AG10803 (cell line): ENCODE measurements around the gene BRF1.

ENCODE experiments used
- DNase-seq: peaks from one replicate; pipeline ENCODE4 v3.0.0; 2010; ENCODE audit warnings: low read depth
- H3K4me3 ChIP-seq: 2 replicates; pipeline ENCODE4 v1.5.1; 2011; ENCODE audit warnings: mild to moderate bottlenecking, low read length, control low read depth
- TF ChIP-seq, protein P1 (sequence below): conservative IDR thresholded peaks from 2 replicates; pipeline ENCODE4 v1.5.1; 2011; ENCODE audit warnings: mild to moderate bottlenecking, low read length, control low read depth, inconsistent platforms

BRF1 gene

DNA sequence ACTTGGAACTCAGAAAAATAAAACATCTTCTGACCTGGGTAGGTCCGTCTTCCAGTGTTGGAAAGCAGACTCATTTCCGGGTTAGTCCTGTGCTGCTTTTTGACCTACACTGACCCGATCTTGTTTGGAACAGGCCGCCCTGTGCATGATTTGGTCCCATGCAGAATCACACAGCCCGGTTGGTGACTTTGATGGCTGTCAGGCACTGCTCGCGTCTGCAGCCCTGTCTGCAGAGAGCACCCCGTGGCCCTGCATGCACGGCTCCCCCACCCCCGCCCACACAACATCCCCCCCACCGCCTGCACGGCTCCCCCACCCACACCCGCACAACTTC is 45.4 kb upstream of the BRF1 start:
- no peak overlapping the region for H3K4me3 ChIP-seq
- TF ChIP-seq, protein P1, sequence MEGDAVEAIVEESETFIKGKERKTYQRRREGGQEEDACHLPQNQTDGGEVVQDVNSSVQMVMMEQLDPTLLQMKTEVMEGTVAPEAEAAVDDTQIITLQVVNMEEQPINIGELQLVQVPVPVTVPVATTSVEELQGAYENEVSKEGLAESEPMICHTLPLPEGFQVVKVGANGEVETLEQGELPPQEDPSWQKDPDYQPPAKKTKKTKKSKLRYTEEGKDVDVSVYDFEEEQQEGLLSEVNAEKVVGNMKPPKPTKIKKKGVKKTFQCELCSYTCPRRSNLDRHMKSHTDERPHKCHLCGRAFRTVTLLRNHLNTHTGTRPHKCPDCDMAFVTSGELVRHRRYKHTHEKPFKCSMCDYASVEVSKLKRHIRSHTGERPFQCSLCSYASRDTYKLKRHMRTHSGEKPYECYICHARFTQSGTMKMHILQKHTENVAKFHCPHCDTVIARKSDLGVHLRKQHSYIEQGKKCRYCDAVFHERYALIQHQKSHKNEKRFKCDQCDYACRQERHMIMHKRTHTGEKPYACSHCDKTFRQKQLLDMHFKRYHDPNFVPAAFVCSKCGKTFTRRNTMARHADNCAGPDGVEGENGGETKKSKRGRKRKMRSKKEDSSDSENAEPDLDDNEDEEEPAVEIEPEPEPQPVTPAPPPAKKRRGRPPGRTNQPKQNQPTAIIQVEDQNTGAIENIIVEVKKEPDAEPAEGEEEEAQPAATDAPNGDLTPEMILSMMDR = no peak
- DNase-seq = no peak

DNA sequence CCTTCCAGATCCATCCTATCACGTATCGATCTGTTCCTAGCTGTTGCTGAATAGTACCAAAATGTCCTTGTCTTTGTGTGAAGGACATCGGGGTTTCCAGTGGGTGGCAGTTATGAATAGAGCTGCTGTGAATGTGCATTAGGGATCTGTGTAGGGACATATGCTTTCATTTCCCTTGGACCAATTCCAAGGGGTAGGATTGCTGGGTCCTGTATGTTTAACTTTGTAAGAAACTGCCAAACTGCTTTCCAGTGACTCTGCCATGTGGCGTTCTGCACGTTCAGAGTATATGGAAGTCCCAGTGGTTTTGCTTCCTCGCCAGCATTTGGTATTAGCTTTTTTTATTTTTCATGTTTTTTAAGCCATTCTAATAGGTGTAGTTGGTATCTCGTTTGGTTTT is 42.4 kb upstream of the BRF1 start:
- no peak for DNase-seq
- H3K4me3 ChIP-seq = no peak overlapping the region
- TF ChIP-seq, protein P1 = no peak

- DNase-seq = peak; percentile 16
- TF ChIP-seq, protein P1 = no peak
- H3K4me3 ChIP-seq = no peak overlapping the region
Observed at GRCh38 chr14:105340821-105341733, 40.3 kb upstream of the BRF1 start.

DNA sequence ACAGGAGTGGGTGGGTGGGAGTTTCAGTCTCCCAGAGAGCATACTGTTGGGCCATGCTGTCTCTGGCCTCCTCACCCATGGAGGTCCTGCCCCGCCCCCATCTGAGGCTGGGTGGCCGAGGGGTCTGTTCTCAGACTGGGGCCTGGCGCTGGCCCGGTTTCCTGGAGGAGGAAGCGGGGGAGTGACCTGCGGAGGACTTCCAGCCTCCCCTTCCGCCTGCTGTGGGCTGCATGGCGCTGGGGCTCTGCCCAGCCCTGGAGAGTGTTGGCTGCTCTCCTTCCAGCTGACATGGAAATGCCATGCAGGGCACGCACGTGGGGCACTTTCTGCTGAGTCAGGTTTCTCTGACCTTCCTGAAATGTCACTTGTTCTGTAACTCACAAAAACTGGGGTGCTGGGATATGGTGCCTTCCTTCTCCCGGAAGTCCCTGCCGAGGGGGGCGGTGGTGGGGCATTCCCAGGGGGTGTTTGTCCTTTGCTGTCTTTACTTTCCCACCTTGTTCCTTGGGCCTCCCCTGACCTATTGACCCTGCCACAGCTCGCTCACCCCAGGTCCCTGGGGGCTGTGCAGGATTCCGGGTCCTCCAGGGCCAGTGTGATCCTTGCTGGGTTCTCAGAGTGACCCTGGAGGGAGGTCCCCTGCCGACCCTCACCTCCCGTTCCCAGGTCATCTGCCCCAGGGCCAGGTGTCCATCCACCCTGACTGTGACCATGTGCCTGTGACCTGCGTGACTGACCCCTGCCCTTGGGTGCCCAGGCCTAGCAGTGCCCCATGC is 37.4 kb upstream of the BRF1 start:
- DNase-seq = peak; percentile 18
- TF ChIP-seq, protein P1 = no peak
- no peak overlapping the region for H3K4me3 ChIP-seq

DNA sequence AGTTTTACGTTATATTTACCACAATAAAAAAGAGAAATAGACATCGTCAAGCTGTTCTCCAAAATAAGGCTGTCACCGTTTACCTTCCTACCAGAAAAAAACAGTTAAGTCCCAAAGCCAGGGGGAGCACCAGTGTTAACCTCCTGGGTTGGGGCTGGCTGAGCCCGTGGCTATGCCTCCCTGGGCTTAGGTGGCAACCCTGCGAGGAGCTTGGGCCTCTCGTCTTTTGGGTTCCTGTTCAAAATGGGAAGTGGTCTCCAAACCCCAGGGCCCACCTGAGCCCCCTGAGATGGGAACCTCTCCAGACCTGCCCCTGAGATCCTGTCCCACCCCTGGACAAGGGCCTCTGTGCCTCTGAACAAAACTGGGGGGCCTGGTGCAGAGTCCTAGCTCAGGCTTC is 36.6 kb upstream of the BRF1 start:
- TF ChIP-seq, protein P1 = no peak
- no peak for DNase-seq
- no peak overlapping the region for H3K4me3 ChIP-seq

GRCh38 chr14:105336477-105337287 is 35.9 kb upstream of the BRF1 start:
- no peak for DNase-seq
- no peak overlapping the region for H3K4me3 ChIP-seq
- TF ChIP-seq, protein P1 = no peak
